ENCODE data around the gene NEB.

- TF ChIP-seq, protein P1, sequence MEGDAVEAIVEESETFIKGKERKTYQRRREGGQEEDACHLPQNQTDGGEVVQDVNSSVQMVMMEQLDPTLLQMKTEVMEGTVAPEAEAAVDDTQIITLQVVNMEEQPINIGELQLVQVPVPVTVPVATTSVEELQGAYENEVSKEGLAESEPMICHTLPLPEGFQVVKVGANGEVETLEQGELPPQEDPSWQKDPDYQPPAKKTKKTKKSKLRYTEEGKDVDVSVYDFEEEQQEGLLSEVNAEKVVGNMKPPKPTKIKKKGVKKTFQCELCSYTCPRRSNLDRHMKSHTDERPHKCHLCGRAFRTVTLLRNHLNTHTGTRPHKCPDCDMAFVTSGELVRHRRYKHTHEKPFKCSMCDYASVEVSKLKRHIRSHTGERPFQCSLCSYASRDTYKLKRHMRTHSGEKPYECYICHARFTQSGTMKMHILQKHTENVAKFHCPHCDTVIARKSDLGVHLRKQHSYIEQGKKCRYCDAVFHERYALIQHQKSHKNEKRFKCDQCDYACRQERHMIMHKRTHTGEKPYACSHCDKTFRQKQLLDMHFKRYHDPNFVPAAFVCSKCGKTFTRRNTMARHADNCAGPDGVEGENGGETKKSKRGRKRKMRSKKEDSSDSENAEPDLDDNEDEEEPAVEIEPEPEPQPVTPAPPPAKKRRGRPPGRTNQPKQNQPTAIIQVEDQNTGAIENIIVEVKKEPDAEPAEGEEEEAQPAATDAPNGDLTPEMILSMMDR (IDR thresholded peaks at IDR 0.05 in 8 of 11, conservative IDR thresholded peaks at IDR 0.05 in 3 of 11), result no peak
- TF ChIP-seq POLR2AphosphoS5 (IDR thresholded peaks at IDR 0.05), result no peak
- no peak for TF ChIP-seq POLR2A (IDR thresholded peaks at IDR 0.05)
Observed at GRCh38 chr2:151670846-151671597, 63.3 kb downstream of the NEB start.

All from spleen (tissue), 7 donors.